22Rv1 (cell line): ENCODE measurements around the gene SP9.

Experiments
- H3K27ac ChIP-seq: fragments of 450-650 bp; 2 replicates; pipeline ENCODE4 v1.5.1; 2017
- CTCF ChIP-seq: fragments of 450-650 bp; IDR thresholded peaks from 2 replicates; pipeline ENCODE4 v1.5.1; 2017; ENCODE audit warnings: mild to moderate bottlenecking
- ZFX ChIP-seq: fragments of 450-650 bp; IDR thresholded peaks from 2 replicates; pipeline ENCODE4 v1.6.1; 2017; ENCODE audit warnings: antibody characterized with exemption, borderline replicate concordance

The SP9 gene

GRCh38 chr2:174334781-174335251 lies at the start of gene SP9:
Gene SP9 (plus strand): TSS chr2:174334954. CDS start chr2:174335093, 139 bp downstream.
- H3K27ac ChIP-seq, result no peak within 1 kb of the TSS

GRCh38 chr2:174286172-174286571 lies 48.6 kb upstream of the SP9 start:
- TF ChIP-seq ZFX, result no peak
- TF ChIP-seq CTCF, result no peak
- no peak overlapping the region for H3K27ac ChIP-seq

More at GRCh38 chr2:174334781-174335251, at the start of gene SP9:
- TF ChIP-seq ZFX, result no peak
- TF ChIP-seq CTCF, result no peak

GRCh38 chr2:174292908-174293307 lies 41.8 kb upstream of the SP9 start:
- no peak overlapping the region for H3K27ac ChIP-seq
- no peak for TF ChIP-seq CTCF
- no peak for TF ChIP-seq ZFX

GRCh38 chr2:174300114-174300513 lies 34.6 kb upstream of the SP9 start:
- no peak for TF ChIP-seq CTCF
- no peak for TF ChIP-seq ZFX
- no peak overlapping the region for H3K27ac ChIP-seq

GRCh38 chr2:174312581-174313234 lies 22.0 kb upstream of the SP9 start:
- no peak overlapping the region for H3K27ac ChIP-seq
- no peak for TF ChIP-seq ZFX
- TF ChIP-seq CTCF, result no peak

- no peak for TF ChIP-seq CTCF
- no peak for TF ChIP-seq ZFX
- no peak overlapping the region for H3K27ac ChIP-seq
These were observed 12.6 kb upstream of the SP9 start for GRCh38 chr2:174322149-174322548.

- TF ChIP-seq ZFX (no peak), CTCF (no peak)
- H3K27ac ChIP-seq, result no peak overlapping the region
These were observed 12.0 kb upstream of the SP9 start for GRCh38 chr2:174322746-174323145.
